Measurements from ENCODE around the gene SNAI1. TPM values are rescaled to one million over a fixed set of nuclear protein-coding genes. Genes with fewer than 3 reads are reported as not detected.

Gene SNAI1
- total and polyA plus RNA-seq, 2 experiments from 2014 or later = 7.6 to 13.4 TPM

- Histone ChIP-seq H3K4me2 (ENCODE audit: unreplicated experiment) (no peak overlapping the region), H3K36me3 (ENCODE audit: low read depth) (no peaks in the 10 kb centered on the region), H3K27ac (no peak overlapping the region), H3K4me3 (no peak overlapping the region), H2AFZ (no peak overlapping the region), H3K9ac (no peak overlapping the region), H3K27me3 (replicated peaks; ENCODE audit: insufficient read depth) (no peaks in the 10 kb centered on the region), H3K9me2 (ENCODE audit: insufficient read depth) (no peaks in the 10 kb centered on the region), H3K4me1 (ENCODE audit: insufficient read depth) (peaks cover 16% of the 10 kb centered on the region), H3K9me3 (ENCODE audit: low read depth) (no peaks in the 10 kb centered on the region), H3K79me2 (ENCODE audit: insufficient read depth) (no peaks in the 10 kb centered on the region), H4K20me1 (ENCODE audit: insufficient read depth) (no peaks in the 10 kb centered on the region), H3F3A (ENCODE audit: insufficient read depth) (peaks cover 20% of the 10 kb centered on the region)
- 87 to 89% methylated on average over 9 of the region's 9 CpGs for WGBS, 2 experiments (ENCODE audit: low coverage in 1 of 2, low lambda C conversion rate in 2 of 2, missing lambda C conversion rate in 2 of 2)
- no peak for DNase-seq
- no peak for TF ChIP-seq EZH2phosphoT487 (IDR thresholded peaks at IDR 0.05; ENCODE audit: insufficient read depth, low read depth)
- TF ChIP-seq EZH2 (IDR thresholded peaks at IDR 0.05; ENCODE audit: insufficient read depth, poor library complexity, severe bottlenecking) = no peak
- in situ Hi-C loops (cut with MboI) = no loop called here
Measured at GRCh38 chr20:49965781-49966305, 16.9 kb upstream of the SNAI1 start.

- no peak for DNase-seq
- in situ Hi-C loops (cut with MboI) = no loop called here
- no peaks in the 10 kb centered on the region for H3K9me3 ChIP-seq (ENCODE audit: low read depth)
- peaks cover 14% of the 10 kb centered on the region for H3K4me1 ChIP-seq (ENCODE audit: insufficient read depth)
- no peak overlapping the region for H3K4me3 ChIP-seq
- H3K9me2 ChIP-seq (ENCODE audit: insufficient read depth) = no peaks in the 10 kb centered on the region
- H3F3A ChIP-seq (ENCODE audit: insufficient read depth) = peaks cover 14% of the 10 kb centered on the region
- TF ChIP-seq EZH2 (IDR thresholded peaks at IDR 0.05; ENCODE audit: insufficient read depth, poor library complexity, severe bottlenecking) (no peak), EZH2phosphoT487 (IDR thresholded peaks at IDR 0.05; ENCODE audit: insufficient read depth, low read depth) (no peak)
- no peak overlapping the region for H3K27ac ChIP-seq
- H3K27me3 ChIP-seq (replicated peaks; ENCODE audit: insufficient read depth) = no peaks in the 10 kb centered on the region
- no peaks in the 10 kb centered on the region for H3K36me3 ChIP-seq (ENCODE audit: low read depth)
- no peaks in the 10 kb centered on the region for H3K79me2 ChIP-seq (ENCODE audit: insufficient read depth)
- H4K20me1 ChIP-seq (ENCODE audit: insufficient read depth) = no peaks in the 10 kb centered on the region
- H3K9ac ChIP-seq = no peak overlapping the region
- WGBS, 2 experiments (ENCODE audit: low coverage in 1 of 2, low lambda C conversion rate in 2 of 2, missing lambda C conversion rate in 2 of 2) = 97 to 100% methylated on average over 2 of the region's 2 CpGs
- H3K4me2 ChIP-seq (ENCODE audit: unreplicated experiment) = no peak overlapping the region
- no peak overlapping the region for H2AFZ ChIP-seq
Measured at GRCh38 chr20:49966861-49967260, 15.9 kb upstream of the SNAI1 start.

- no peak overlapping the region for H2AFZ ChIP-seq
- H3K9me3 ChIP-seq (ENCODE audit: low read depth) = no peaks in the 10 kb centered on the region
- peaks cover 14% of the 10 kb centered on the region for H3F3A ChIP-seq (ENCODE audit: insufficient read depth)
- no peaks in the 10 kb centered on the region for H3K27me3 ChIP-seq (replicated peaks; ENCODE audit: insufficient read depth)
- no peaks in the 10 kb centered on the region for H4K20me1 ChIP-seq (ENCODE audit: insufficient read depth)
- H3K4me1 ChIP-seq (ENCODE audit: insufficient read depth) = peaks cover 14% of the 10 kb centered on the region
- H3K36me3 ChIP-seq (ENCODE audit: low read depth) = no peaks in the 10 kb centered on the region
- in situ Hi-C loops (cut with MboI) = no loop called here
- no peak for DNase-seq
- H3K4me3 ChIP-seq = no peak overlapping the region
- H3K27ac ChIP-seq = no peak overlapping the region
- 21 to 23% methylated on average over 3 of the region's 3 CpGs for WGBS, 2 experiments (ENCODE audit: low coverage in 1 of 2, low lambda C conversion rate in 2 of 2, missing lambda C conversion rate in 2 of 2)
- TF ChIP-seq EZH2 (IDR thresholded peaks at IDR 0.05; ENCODE audit: insufficient read depth, poor library complexity, severe bottlenecking) (no peak), EZH2phosphoT487 (IDR thresholded peaks at IDR 0.05; ENCODE audit: insufficient read depth, low read depth) (no peak)
- peak overlapping the region; percentile 12 for H3K4me2 ChIP-seq (ENCODE audit: unreplicated experiment)
- H3K79me2 ChIP-seq (ENCODE audit: insufficient read depth) = no peaks in the 10 kb centered on the region
- H3K9me2 ChIP-seq (ENCODE audit: insufficient read depth) = no peaks in the 10 kb centered on the region
- no peak overlapping the region for H3K9ac ChIP-seq
Measured at GRCh38 chr20:49969234-49969633, 13.5 kb upstream of the SNAI1 start.

- Histone ChIP-seq H3K4me1 (ENCODE audit: insufficient read depth) (peaks cover 14% of the 10 kb centered on the region), H3K4me3 (no peak overlapping the region), H3K4me2 (ENCODE audit: unreplicated experiment) (no peak overlapping the region), H3K79me2 (ENCODE audit: insufficient read depth) (no peaks in the 10 kb centered on the region), H3K27me3 (replicated peaks; ENCODE audit: insufficient read depth) (no peaks in the 10 kb centered on the region), H4K20me1 (ENCODE audit: insufficient read depth) (no peaks in the 10 kb centered on the region), H3F3A (ENCODE audit: insufficient read depth) (peaks cover 14% of the 10 kb centered on the region), H3K9me3 (ENCODE audit: low read depth) (no peaks in the 10 kb centered on the region), H3K9ac (no peak overlapping the region), H3K9me2 (ENCODE audit: insufficient read depth) (no peaks in the 10 kb centered on the region), H2AFZ (no peak overlapping the region), H3K27ac (no peak overlapping the region), H3K36me3 (ENCODE audit: low read depth) (no peaks in the 10 kb centered on the region)
- in situ Hi-C loops (cut with MboI) = loop anchor here (10.0 kb wide), 1 partner anchor 205 kb away; no protein-coding TSS in a partner anchor
- TF ChIP-seq EZH2 (IDR thresholded peaks at IDR 0.05; ENCODE audit: insufficient read depth, poor library complexity, severe bottlenecking) (no peak), EZH2phosphoT487 (IDR thresholded peaks at IDR 0.05; ENCODE audit: insufficient read depth, low read depth) (no peak)
- DNase-seq = no peak
- WGBS, 2 experiments (ENCODE audit: low coverage in 1 of 2, low lambda C conversion rate in 2 of 2, missing lambda C conversion rate in 2 of 2) = 60 to 64% methylated on average over 5 of the region's 5 CpGs
Measured at GRCh38 chr20:49969946-49970345, 12.8 kb upstream of the SNAI1 start.

Data from GM23248 (cell line).